ENCODE data around the gene RAP1GAP2. TPM values are rescaled to one million over a fixed set of nuclear protein-coding genes. Genes with fewer than 3 reads are reported as not detected.
A peak's percentile ranks its signal among the peaks of the same experiment; 100 is the strongest.
"Not testable (repeated sequence)": the region's sequence is repeated elsewhere in the genome, so short reads cannot be mapped to it uniquely, and the experiment has no call there.

RAP1GAP2 gene
- total RNA-seq, 4 donors from 2014 or later: 4.9 to 12.4 (median 10.0) TPM

GRCh38 chr17:2889256-2889655 lies 93.0 kb downstream of the RAP1GAP2 start:
- Histone ChIP-seq H3K9me3 (no peaks in the 10 kb centered on the region), H3K36me3 (no peaks in the 10 kb centered on the region), H3K27me3 (no peaks in the 10 kb centered on the region), H3K4me1 (peaks cover 0 to 22% (median 0%) of the 10 kb centered on the region in 3 donors), H3K4me3 (no peak overlapping the region), H3K27ac (no peak overlapping the region)
- WGBS, 2 donors: 80 to 86% methylated on average over 4 to 7 of the region's 8 CpGs
- intact Hi-C loops (cut with DNase I): no loop called here
- DNase-seq: no peak
- TF ChIP-seq CTCF (IDR thresholded peaks at IDR 0.05) (no peak), POLR2A (IDR thresholded peaks at IDR 0.05) (no peak)

- H3K4me1 ChIP-seq: peaks cover 0 to 27% (median 0%) of the 10 kb centered on the region in 3 donors
- WGBS, 2 donors: 61 to 74% methylated on average over 9 to 10 of the region's 10 CpGs
- H3K27ac ChIP-seq; H3K4me3 ChIP-seq; DNase-seq; H3K36me3 ChIP-seq; H3K27me3 ChIP-seq; H3K9me3 ChIP-seq; intact Hi-C loops (cut with DNase I): not testable (repeated sequence)
Observed at GRCh38 chr17:2890778-2891177, 94.5 kb downstream of the RAP1GAP2 start.

- TF ChIP-seq POLR2A (IDR thresholded peaks at IDR 0.05) (peak in 1 of 4 donors; percentile 19), CTCF (IDR thresholded peaks at IDR 0.05) (no peak)
- no peak for DNase-seq
- Histone ChIP-seq H3K27ac (peak overlapping the region in 2 of 4 donors; percentile 64 to 74), H3K4me1 (peaks cover 0 to 27% (median 0%) of the 10 kb centered on the region in 3 donors), H3K27me3 (no peaks in the 10 kb centered on the region), H3K4me3 (no peak overlapping the region), H3K36me3 (no peaks in the 10 kb centered on the region), H3K9me3 (no peaks in the 10 kb centered on the region)
- 26 to 58% methylated on average over 3 to 8 of the region's 8 CpGs for WGBS, 2 donors
- intact Hi-C loops (cut with DNase I): no loop called here
Observed at GRCh38 chr17:2892305-2892971, 96.2 kb downstream of the RAP1GAP2 start.

- peaks cover 0 to 27% (median 0%) of the 10 kb centered on the region in 3 donors for H3K4me1 ChIP-seq
- H3K27ac ChIP-seq: peak overlapping the region; percentile 35 to 74 (median 60)
- H3K9me3 ChIP-seq: no peaks in the 10 kb centered on the region
- no peaks in the 10 kb centered on the region for H3K36me3 ChIP-seq
- H3K27me3 ChIP-seq: no peaks in the 10 kb centered on the region
- H3K4me3 ChIP-seq: peak overlapping the region in 2 of 4 donors; percentile 2 to 10
- intact Hi-C loops (cut with DNase I): no loop called here
- no peak for DNase-seq
- TF ChIP-seq CTCF (IDR thresholded peaks at IDR 0.05) (no peak), POLR2A (IDR thresholded peaks at IDR 0.05) (peak in 1 of 4 donors; percentile 19)
- 18 to 39% methylated on average over 8 to 13 of the region's 20 CpGs for WGBS, 2 donors
Observed at GRCh38 chr17:2893422-2893914, 97.2 kb downstream of the RAP1GAP2 start.

GRCh38 chr17:2894782-2895181 lies 98.5 kb downstream of the RAP1GAP2 start:
- H3K9me3 ChIP-seq: no peaks in the 10 kb centered on the region
- H3K4me3 ChIP-seq: no peak overlapping the region
- DNase-seq: no peak
- intact Hi-C loops (cut with DNase I): no loop called here
- no peaks in the 10 kb centered on the region for H3K36me3 ChIP-seq
- H3K4me1 ChIP-seq: peaks cover 0 to 27% (median 0%) of the 10 kb centered on the region in 3 donors
- 78 to 79% methylated on average over 10 to 16 of the region's 17 CpGs for WGBS, 2 donors
- no peak overlapping the region for H3K27ac ChIP-seq
- TF ChIP-seq POLR2A (IDR thresholded peaks at IDR 0.05) (no peak), CTCF (IDR thresholded peaks at IDR 0.05) (no peak)
- H3K27me3 ChIP-seq: no peaks in the 10 kb centered on the region
